Cardiac fibroblast (primary cell): Measurements from ENCODE around the gene TUBGCP5.
"Not testable (repeated sequence)": the region's sequence is repeated elsewhere in the genome, so short reads cannot be mapped to it uniquely, and the experiment has no call there.

Experiments
- DNase-seq, 2 donors: peaks; one replicate each; pipeline versions ENCODE4 v3.0.0 to v3.0.0-alpha.2; 2010; ENCODE audit warnings: low read depth in 2 of 2
- H3K4me3 ChIP-seq, 2 donors: replicated peaks in 1 of 2; 1 replicate in 1 of 2; 2 replicates in 1 of 2; pipeline ENCODE4 v1.5.1; 2011; ENCODE audit warnings: low read depth in 2 of 2, low read length in 2 of 2, mild to moderate bottlenecking in 2 of 2, moderate library complexity in 1 of 2
- TF ChIP-seq, protein P1 (sequence below): IDR thresholded peaks from one replicate; pipeline ENCODE4 v1.5.1; 2011; ENCODE audit warnings: low read depth, mild to moderate bottlenecking, low read length, inconsistent platforms

Gene TUBGCP5

DNA sequence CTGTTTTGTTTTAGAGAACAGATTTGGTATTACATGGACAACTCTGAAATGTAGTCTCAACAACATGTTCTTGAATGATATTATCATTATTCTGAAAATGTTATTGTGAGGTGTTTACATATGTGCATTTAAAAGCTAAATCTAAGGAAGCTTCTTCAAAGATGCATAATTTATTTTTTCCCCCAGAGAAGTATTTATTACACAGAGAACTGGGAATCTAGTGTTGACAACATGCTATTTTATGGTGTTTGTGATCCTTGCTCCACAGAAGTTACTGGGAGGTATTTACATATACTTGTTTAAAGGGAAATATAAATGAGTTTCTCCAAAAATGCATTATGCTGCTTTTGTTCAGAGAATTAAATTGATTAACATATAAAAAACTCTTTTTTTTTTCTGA lies 18.3 kb upstream of the TUBGCP5 start:
- TF ChIP-seq, protein P1, sequence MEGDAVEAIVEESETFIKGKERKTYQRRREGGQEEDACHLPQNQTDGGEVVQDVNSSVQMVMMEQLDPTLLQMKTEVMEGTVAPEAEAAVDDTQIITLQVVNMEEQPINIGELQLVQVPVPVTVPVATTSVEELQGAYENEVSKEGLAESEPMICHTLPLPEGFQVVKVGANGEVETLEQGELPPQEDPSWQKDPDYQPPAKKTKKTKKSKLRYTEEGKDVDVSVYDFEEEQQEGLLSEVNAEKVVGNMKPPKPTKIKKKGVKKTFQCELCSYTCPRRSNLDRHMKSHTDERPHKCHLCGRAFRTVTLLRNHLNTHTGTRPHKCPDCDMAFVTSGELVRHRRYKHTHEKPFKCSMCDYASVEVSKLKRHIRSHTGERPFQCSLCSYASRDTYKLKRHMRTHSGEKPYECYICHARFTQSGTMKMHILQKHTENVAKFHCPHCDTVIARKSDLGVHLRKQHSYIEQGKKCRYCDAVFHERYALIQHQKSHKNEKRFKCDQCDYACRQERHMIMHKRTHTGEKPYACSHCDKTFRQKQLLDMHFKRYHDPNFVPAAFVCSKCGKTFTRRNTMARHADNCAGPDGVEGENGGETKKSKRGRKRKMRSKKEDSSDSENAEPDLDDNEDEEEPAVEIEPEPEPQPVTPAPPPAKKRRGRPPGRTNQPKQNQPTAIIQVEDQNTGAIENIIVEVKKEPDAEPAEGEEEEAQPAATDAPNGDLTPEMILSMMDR: no peak
- no peak overlapping the region for H3K4me3 ChIP-seq
- DNase-seq: no peak

DNA sequence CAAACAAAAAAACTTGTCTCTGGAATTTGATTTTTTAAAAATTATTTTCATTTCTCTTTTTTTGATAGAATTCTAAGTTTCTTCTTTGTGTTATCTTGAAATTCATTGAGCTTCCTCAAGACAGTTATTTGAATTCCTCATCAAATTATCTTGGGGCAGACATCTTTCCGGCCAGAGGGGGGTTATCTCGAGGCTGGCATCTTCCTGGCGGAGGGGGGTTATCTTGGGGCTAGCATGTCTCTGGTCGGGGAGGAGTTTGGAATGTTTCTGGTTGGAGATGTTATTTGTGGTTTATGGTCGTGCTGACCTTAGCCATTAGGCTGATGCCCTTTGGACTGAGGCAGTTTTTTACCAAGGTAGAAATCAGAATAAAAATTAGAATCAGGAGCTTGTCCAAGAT lies 15.9 kb upstream of the TUBGCP5 start:
- DNase-seq: no peak
- TF ChIP-seq, protein P1: no peak
- no peak overlapping the region for H3K4me3 ChIP-seq

DNA sequence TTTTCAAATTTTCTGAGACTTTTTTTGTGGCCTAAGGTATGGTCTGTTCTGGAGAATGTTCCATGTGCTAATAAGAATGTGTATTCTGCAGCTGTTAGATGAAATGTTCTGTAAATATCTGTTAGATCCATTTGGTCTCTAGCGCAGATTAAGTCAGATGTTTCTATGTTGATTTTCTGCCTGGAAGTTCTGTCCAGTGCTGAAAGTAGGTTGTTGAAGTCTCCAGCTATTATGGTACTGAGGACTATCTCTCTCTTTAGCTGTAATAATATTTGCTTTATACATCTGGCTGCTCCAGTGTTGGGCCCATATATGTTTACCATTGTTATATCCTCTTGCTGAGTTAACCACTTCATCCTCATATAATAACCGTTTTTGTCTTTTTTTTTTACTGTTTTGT lies 13.2 kb upstream of the TUBGCP5 start:
- H3K4me3 ChIP-seq: no peak overlapping the region
- no peak for DNase-seq
- TF ChIP-seq, protein P1: no peak

DNA sequence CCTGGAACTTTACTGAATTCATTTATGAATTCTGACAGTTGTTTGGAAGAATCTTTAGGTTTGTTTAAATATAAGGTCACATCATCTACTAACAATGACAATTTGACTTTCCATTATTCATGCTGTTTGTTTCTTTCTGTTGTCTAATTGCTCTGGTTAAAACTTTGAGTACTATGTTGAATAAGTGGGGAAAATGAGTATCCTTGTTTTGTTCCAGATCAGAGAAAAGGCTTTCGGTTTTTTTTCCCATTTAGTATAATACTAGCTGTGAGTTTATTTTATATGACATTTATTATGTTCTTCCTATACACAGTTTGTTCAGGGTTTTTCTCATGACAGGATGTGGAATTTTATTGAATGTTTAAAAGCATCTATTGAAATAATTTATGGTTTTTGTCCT lies 11.3 kb upstream of the TUBGCP5 start:
- DNase-seq: no peak
- TF ChIP-seq, protein P1: no peak
- H3K4me3 ChIP-seq: no peak overlapping the region

DNA sequence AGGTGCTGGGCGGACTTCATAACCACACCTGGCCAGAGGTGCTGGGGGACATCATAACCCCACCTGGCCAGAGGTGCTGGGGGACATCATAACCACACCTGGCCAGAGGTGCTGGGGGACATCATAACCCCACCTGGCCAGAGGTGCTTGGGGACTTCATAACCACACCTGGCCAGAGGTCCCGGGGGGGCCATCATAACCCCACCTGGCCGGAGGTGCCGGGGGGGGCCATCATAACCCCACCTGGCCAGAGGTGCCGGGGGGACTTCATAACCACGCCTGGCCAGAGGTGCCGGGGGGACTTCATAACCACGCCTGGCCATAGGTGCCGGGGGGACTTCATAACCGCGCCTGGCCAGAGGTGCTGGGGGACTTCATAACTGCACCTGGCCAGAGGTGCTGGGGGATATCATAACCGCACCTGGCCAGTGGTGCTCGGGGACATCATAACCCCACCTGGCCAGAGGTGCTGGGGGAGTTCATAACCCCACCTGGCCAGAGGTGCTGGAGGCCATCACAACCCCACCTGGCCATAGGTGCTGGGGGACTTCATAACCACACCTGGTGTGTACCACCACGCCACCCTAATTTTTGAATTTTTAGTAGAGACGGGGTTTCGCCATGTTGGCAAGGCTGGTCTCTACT lies 10.7 kb upstream of the TUBGCP5 start:
- DNase-seq: no peak

DNA sequence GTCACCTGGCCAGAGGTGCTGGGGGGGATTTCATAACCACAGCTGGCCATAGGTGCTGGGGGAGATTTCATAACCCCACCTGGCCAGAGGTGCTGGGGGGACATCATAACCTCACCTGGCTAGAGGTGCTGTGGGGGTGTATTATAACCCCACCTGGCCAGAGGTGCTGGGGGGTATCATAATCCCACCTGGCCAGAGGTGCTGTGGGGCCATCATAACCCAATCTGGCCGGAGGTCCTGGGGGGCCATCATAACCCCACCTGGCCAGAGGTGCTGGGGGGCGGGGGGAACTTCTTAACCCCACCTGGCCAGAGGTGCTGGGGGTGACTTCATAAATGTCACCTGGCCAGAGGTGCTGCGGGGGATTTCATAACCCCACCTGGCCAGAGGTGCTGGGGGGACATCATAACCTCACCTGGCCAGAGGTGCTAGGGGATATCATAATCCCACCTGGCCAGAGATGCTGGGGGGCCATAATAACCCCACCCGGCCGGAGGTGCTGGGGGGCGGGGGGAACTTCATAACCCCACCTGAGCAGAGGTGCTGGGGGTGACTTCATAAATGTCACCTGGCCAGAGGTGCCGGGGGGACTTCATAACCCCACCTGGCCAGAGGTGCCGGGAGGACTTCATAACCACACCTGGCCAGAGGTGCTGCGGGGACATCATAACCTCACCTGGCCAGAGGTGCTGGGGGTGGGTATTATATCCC lies 9.4 kb upstream of the TUBGCP5 start:
- H3K4me3 ChIP-seq, DNase-seq: not testable (repeated sequence)

More for the DNA sequence above, 10.7 kb upstream of the TUBGCP5 start:
- no peak overlapping the region for H3K4me3 ChIP-seq
- TF ChIP-seq, protein P1: no peak

DNA sequence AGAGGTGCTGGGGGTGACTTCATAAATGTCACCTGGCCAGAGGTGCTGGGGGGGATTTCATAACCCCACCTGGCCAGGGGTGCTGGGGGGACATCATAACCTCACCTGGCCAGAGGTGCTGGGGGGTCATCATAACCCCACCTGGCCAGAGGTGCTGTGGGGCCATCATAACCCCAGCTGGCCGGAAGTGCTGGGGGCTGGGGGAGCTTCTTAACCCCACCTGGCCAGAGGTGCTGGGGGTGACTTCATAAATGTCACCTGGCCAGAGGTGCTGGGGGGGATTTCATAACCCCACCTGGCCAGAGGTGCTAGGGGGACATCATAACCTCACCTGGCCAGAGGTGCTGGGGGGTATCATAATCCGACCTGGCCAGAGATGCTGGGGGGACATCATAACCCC lies 4.6 kb upstream of the TUBGCP5 start:
- not testable (repeated sequence) for DNase-seq, H3K4me3 ChIP-seq

DNA sequence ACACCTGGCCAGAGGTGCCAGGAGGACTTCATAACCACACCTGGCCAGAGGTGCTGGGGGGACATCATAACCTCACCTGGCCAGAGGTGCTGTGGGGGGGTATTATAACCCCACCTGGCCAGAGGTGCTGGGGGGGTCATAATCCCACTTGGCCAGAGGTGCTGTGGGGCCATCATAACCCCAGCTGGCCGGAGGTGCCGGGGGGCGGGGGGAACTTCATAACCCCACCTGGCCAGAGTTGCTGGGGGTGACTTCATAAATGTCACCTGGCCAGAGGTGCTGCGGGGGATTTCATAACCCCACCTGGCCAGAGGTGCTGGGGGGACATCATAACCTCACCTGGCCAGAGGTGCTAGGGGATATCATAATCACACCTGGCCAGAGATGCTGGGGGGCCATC lies 4.2 kb upstream of the TUBGCP5 start:
- H3K4me3 ChIP-seq, DNase-seq: not testable (repeated sequence)

DNA sequence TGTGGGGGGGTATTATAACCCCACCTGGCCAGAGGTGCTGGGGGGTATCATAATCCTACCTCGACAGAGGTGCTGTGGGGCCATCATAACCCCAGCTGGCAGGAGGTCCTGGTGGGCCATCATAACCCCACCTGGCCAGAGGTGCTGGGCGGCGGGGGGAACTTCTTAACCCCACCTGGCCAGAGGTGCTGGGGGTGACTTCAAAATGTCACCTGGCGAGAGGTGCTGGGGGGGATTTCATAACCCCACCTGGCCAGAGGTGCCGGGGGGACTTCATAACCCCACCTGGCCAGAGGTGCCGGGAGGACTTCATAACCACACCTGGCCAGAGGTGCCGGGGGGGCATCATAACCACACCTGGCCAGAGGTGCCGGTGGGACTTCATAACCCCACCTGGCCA lies 2.4 kb upstream of the TUBGCP5 start:
- not testable (repeated sequence) for DNase-seq, H3K4me3 ChIP-seq
